ENCODE measurements around the gene CDCA4.
"Not testable (repeated sequence)": the region's sequence is repeated elsewhere in the genome, so short reads cannot be mapped to it uniquely, and the experiment has no call there.

The CDCA4 gene

DNA sequence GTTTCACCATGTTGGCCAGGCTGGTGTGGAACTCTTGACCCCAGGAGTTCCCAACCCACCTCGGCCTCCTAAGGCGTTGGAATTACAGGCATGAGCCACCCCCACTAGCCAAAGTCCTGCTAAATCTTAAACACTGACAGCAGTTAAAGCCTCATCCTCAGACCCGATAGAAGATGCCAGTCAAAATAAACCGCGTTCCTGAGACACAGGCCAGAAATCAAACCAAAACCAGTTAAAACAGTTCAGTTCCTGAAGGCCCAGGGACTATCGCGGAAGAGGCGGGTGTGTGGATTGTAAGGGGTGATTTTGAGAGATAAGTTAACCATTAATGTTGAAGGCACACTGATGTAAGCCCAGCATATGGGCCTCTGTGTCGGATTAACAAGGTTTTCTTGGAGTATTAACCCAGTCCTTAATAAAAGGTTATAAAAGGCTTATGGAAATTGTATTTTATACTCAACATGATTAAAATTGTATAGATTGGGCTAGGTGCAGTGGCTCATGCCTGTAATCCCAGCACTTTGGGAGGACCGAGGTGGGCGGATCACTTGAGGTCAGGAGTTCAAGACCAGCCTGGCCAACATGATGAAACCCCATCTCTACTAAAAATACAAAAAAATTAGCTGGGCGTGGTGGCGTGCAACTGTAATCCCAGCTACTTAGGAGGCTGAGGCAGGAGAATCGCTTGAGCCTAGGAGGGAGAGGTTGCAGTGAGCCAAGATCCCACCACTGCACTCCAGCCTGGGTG, 18.7 kb upstream of the CDCA4 start:
- in situ Hi-C loops (cut with HindIII; ENCODE audit: low sequenced_read_pairs) = no loop called here

DNA sequence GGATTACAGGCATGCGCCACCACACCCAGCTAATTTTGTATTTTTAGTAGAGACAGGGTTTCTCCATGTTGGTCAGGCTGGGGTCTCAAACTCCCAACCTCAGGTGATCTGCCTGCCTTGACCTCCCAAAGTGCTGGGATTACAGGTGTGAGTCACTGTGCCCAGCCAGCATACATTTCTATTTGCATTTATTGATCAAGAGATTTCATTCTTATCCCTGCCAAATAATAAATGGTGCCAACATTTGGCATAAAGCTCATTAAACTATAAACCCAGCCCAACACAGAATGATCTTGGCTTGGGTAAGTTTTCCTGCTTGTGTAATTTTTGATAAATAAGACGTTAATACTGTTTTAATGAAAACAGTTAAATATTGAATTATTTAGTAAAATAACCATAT, 14.7 kb upstream of the CDCA4 start:
- in situ Hi-C loops (cut with HindIII; ENCODE audit: low sequenced_read_pairs) = not testable (repeated sequence)

DNA sequence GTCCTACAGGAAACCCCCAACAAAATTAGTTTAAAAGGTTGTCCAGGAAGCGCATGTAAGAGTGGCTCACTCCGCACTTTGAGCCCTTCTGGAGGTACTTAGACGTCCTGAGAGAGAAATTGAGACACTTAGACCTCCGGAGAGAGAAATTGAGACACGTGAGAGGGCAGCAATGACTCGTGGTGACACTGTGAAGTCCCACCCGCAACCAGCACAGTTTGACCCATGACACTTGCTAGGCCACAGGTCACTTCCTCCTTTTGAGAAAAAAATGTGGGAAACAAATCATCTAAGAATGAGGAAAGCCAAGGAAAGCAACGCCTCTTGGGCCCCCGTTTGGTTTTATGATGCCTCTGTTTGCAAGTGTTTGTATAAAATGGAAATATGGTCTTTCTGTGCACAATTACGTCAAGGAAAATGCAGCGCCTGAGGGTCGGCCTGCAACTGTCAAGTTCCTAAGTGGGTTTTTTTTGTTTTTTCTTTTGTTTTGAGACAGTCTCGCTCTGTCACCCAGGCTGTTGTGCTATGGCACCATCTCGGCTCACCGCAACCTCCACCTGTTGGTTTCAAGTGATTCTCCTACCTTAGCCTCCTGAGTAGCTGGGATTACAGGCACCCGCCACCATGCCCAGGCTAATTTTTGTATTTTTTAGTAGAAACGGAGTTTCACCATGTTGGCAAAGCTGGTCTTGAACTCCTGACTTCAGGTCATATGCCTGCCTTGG, 13.6 kb upstream of the CDCA4 start:
- in situ Hi-C loops (cut with HindIII; ENCODE audit: low sequenced_read_pairs) = no loop called here

DNA sequence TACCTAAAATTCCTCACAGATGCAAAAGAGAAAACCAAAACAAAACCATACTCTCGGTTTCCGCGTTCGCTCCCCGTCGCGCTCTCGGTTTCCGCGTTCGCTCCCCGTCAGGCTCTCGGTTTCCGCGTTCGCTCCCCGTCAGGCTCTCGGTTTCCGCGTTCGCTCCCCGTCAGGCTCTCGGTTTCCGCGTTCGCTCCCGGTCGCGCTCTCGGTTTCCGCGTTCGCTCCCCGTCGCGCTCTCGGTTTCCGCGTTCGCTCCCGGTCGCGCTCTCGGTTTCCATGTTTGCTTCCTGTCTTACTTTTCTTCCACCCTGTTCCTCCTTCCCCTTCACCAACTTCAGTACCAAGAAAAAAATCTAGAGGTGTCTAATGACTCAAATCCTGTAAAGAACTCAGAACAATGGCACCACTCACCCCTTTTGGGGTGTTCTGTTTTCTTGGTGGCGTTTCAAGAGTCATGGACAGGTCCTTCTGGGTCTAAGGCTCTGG, 12.6 kb upstream of the CDCA4 start:
- in situ Hi-C loops (cut with HindIII; ENCODE audit: low sequenced_read_pairs) = not testable (repeated sequence)

DNA sequence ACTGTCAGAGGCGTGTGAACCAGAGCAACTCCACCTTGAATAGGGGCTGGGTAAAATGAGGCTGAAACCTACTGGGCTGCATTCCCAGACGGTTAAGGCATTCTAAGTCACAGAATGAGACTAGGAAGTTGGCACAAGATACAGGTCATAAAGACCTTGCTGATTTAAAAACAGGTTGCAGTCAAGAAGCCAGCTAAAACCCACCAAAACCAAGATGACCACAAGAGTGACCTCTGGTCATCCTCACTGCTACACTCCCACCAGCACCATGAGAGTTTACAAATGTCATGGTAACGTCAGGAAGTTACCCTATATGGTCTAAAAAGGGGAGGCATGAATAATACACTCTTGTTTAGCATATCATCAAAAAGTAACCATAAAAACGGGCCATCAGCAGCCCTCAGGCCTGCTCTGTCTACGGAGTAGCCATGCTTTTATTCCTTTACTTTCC, 11.6 kb upstream of the CDCA4 start:
- in situ Hi-C loops (cut with HindIII; ENCODE audit: low sequenced_read_pairs) = not testable (repeated sequence)

DNA sequence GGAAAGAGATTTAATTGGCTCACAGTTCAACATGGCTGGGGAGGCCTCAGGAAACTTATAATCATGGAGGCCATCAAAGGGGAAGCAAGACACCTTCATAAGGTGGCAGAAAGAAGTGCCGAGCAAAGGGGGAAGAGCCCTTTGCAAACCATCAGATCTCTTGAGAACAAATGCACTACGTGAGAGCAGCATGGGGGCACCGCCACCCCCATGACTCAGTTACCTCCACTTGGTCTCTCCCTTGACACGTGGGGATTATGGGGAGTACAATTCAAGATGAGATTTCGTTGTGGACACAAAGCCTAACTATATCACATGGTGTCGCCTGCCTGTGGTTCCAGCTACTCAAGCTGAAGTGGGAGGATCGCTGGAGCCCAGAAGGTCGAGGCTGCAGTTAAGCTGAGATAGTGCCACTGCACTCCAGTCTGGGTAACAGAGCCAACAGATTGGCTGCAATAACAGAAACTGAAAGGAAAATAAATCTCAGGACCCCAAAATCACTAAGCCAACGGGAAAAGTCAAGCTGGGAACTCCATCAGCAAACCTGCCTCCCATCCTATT, 10.0 kb upstream of the CDCA4 start:
- in situ Hi-C loops (cut with HindIII; ENCODE audit: low sequenced_read_pairs) = no loop called here

DNA sequence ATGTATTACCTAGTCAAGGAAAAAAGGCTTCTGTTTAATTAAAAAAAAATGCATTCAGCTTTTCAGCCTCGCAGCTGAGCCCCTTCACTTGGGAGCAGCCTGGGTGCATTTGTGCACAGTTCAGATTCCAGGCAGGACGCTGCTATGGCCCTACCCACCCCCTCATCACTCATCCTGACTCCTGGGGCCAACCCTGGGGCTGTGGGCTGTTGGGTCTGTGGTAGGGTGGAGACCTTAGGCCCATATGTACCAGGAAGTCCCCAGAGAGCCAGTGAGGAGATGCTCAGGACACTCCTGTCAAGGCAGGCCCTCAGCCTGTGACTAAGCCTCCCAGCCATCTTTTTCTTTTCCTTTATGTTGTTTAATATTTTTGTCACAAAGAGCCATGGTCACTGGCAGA, 9.3 kb upstream of the CDCA4 start:
- in situ Hi-C loops (cut with HindIII; ENCODE audit: low sequenced_read_pairs) = no loop called here

DNA sequence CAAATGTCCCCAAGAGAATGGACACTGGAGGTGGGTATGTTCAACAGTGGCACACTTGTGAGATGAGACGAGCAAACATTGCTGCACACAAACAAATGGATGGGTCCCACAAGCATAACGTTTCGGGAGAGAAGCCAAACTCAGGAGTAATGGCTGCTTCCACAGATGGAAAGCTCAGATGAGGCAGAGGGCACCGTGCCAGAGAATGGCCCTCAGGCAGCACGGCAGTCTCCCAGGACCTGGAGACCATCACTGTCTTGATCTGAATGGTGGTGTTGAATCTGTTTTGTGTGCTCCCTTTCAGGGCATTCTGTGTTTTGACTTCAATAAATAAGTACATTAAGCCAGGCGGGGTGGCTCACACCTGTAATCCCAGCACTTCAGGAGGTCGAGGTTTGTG, 8.5 kb upstream of the CDCA4 start:
- in situ Hi-C loops (cut with HindIII; ENCODE audit: low sequenced_read_pairs) = no loop called here

DNA sequence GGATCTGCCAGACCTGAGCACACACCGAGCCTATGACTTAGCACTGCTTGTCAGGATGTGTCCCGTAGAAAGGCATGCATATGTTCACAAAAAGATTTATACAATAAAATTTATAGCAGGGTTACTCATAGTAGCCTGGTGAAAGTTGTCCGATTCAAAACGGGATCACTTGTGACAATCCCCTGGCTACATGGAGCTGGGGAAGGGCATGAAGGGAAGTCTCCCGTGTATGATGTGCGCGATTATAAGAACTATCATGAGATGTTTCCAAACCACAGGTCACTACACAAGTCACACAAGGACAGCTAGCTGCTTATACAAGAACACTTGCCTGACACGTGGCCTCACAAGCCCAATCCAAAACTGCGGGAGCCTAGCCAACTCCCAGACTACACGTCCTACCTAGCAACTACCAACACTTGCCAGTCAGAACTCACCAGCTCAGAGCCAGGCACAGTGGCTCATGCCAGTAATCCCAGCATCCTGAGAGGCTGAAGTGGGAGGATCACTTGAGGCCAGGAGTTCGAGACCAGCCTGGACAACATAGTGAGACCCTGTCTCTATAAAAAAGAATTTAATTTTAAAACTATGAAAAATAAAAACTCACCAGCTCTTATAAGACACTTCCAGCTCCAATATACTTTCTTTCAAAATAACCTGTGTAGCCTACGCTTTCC, 7.5 kb upstream of the CDCA4 start:
- in situ Hi-C loops (cut with HindIII; ENCODE audit: low sequenced_read_pairs) = no loop called here

DNA sequence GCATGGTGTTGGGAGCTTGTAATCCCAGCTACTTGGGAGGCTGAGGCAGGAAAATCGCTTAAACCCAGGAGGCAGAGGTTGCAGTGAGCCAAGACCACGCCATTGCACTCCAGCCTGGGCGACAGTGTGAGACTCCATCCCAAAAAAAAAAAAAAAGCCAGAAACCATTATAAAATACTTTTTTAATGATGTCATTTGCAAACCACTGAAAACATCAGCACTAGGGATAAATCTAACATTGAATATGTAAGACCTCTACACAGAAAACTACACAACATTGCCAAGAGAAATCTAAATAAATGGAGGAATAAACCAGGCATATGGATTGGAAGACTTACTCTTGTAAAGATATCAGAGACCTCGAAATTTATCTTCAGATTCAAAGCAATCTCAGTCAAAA, 6.8 kb upstream of the CDCA4 start:
- in situ Hi-C loops (cut with HindIII; ENCODE audit: low sequenced_read_pairs) = not testable (repeated sequence)

DNA sequence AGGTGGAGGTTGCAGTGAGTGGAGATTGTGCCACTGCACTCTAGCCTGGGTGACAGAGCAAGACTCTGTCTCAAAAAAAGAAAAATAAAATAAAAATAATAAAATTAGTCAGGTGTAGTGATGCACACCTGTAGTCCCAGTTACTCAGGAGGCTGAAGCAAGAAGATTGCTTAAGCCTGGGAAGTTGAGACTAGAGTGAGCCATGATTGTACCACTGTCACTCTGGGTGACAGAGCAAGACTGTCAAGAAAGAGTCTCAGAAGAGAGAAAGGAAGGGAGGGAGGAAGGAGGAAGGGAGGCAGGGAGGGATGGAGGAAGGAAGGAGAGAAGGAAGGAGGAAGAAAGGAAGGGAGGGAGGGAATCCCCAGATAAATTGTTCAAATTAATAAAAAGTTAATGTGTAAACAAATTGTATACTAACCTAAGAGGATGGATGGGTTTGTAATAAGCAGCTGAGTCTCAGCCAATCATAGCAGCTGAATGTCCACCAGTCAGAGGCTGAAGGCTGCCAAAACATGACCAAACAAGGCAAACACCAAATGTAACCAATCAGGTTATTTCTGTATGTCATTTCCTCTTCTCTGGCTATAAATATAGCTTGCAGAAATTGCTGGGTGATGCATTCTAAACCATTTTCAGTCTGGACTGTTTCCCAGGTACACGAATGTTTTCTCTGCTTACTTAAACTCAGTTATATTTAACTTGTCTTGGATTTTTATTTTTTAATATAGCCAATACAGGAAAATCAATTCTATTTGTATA, 6.1 kb upstream of the CDCA4 start:
- in situ Hi-C loops (cut with HindIII; ENCODE audit: low sequenced_read_pairs) = no loop called here

DNA sequence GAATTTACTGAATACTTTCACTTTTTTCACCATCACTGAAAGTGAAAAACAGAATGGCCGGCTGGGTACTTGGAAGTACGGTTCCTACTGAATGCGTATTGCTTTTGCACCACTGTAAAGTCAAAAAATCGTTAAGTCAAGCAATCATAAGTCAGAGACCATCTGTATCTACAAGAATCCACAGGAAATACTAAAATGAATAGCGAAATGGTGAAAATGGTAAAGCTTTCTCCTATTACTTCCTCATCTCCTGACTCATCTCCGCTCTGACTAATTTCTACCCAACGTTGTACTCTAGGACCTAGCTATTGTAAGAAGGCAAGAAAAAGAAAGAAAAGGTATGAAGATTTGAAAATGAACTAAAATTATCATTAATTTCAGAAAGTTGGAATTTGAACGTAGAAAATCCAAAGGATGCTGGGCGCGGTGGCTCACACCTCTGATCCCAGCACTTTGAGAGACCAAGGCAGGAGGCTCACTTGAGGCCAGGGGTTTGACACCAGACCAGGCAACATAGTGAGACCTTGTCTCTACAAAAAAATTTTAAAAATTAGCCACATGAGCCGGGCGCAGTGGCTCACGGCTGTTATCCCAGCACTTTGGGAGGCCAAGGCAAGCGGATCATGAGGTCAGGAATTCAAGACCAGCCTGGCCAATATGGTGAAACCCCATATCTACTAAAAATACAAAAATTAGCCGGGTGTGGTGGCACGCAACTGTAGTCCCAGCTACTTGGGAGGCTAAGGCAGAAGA, 5.3 kb upstream of the CDCA4 start:
- in situ Hi-C loops (cut with HindIII; ENCODE audit: low sequenced_read_pairs) = no loop called here

DNA sequence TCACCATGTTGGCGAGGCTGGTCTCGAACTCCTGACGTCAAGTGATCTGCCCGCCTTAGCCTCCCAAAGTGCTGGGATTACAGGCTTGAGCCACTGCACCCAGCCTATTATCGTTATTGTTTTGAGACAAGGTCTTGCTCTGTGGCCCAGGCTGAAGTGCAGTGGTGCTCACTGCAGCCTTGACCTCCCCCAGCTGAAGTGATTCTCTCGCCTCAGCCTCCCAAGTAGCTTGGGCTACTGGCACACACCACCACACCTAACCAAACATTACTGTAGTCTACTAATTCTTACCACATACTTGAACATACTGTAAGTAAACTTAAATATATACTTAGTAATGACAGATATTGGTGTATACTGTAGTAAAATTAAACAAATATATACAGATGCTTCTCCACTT, 4.5 kb upstream of the CDCA4 start:
- in situ Hi-C loops (cut with HindIII; ENCODE audit: low sequenced_read_pairs) = no loop called here

DNA sequence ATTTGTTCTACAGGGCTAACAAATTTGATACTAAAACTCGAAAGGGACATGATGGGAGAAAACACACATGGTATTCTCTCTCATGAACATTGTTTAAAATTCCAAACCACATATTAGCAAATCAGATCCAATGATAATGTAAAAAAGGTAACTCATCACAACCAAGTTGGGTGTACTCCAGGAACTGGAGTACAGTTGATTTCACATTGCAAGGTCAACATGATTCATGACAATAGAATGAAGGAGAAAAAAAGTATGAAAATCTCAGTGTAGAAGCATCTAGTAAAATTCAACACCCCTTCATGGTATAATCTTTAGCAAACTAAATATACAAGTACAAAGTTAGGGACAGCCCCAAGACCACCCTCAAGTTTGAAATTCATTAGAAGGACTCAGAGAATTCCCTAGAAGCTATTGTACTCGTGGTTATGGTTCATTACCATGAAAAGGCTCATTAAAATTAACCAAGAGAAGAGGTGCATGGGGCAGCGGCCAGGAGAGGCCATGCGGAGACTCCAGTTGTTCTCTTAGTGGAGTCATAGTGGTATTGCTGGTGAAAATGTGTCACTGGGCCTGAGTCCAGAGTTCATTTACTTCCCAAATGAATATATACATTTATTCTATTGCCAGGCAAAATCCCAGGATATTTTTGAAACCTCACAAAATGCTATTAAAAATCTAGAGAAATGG, 3.1 kb upstream of the CDCA4 start:
- in situ Hi-C loops (cut with HindIII; ENCODE audit: low sequenced_read_pairs) = no loop called here

DNA sequence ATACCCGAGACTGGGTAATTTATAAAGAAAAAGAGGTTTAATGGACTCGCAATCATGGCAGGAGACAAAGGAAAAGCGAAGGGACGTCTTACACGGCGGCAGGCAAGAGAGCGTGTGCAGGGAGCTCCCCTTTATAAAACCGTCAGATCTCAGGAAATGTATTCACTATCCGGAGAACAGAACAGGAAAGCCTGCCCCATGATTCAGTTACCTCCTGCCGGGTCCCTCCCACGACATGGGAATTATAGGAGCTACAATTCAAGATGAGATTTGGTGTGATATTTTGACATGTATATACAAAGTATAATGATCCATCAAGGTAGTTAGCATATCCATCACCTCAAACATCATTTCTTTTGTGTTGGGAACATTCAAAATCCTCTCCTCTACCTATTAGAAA, 2.3 kb upstream of the CDCA4 start:
- in situ Hi-C loops (cut with HindIII; ENCODE audit: low sequenced_read_pairs) = no loop called here

DNA sequence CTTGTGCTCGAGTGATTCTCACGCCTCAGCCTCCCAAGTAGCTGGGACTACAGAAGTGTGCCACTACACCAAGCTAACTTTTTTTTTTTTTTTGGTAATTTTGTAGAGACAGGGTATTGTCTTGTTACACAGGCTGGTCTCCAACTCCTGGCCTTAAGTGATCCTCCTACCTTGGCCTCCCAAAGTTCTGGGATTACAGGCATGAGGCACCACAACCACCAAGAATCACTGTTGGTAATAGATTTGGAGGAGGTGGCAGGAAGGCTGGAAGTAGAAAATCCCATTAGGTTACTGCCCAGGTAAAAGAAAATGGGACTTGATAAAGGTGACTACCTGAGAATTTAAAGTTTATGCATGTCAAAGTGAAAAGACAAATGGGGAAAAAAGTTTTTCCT, 1.4 kb upstream of the CDCA4 start:
- in situ Hi-C loops (cut with HindIII; ENCODE audit: low sequenced_read_pairs) = no loop called here

DNA sequence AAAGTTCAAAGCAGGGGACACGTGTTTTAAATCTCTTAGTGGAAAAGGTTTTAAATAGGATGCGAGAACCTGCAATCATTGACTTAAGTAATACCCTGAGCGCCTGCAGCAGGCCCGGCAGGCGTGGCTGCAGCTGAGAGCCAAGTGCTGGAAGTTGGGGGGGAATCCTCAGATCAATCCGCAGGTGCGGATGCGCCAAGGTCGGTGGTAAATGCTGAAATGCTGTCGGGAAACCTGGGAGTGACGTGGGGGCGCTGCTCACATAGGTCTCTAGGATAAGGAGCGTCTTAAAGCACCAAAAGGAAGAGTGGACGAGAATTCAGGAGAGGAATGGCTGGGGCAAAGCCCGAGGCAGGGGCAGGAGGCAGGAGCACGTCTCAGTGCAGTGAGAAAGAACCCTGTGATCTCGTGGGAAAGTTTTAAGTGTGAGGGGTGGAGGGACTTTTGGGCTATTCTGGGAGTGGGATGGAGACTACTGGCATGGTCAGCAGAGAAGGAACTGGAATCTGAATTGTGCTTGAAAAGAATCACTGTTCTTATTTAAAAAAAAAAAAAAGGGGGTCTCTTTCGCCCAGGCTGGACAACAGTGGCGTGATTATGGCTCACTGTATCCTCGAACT, 883 bp upstream of the CDCA4 start:
- in situ Hi-C loops (cut with HindIII; ENCODE audit: low sequenced_read_pairs) = no loop called here

DNA sequence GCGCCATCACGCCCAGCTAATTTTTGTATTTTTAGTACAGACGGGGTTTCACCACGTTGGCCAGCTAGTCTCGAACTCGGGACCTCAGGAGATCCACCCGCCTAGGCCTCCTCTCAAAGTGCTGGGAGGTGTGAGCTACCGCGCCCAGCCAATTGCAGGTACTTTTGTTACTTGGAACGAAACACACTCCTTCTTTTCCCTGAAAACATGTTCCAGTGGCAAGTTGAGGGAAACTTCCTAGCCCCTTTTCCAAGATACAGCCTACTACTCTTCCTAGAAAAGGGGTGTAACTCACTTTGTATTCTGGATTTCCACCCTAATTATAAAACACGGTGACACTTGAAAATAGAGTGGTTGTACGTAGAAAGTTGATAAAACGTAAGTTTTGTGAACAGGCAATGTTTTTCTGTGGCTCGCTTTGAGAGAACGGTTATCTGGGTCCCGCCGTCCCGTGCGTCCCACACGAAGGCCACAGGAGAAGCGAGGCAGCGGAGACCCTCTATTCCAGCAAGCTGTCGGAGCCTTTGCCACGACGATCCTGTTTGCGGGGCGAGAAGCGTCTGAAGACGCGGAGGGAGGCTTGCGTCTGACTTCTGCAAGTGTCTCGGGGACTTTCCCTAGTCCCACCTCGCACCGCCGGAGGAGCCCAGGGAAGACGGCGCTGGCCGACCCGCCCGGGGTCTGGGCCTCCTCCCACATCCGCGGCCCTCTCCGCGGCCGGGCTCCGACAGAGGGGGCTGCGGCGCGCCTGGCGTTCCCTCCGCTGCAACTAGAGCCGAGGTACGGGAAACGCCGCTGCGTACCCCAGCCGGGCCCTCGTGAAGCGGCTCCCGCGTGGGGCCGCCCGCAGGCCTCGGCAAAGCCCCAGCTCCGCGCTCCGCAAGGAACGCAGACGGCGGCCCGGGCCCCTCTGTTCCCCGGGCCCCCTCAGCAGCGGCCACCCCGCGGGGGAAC, 745 bp downstream of the CDCA4 start:
- in situ Hi-C loops (cut with HindIII; ENCODE audit: low sequenced_read_pairs) = no loop called here

All from DLD1 (cell line).